Stomach (tissue), 9 donors: ENCODE measurements around the gene SERINC3. TPM values are rescaled to one million over a fixed set of nuclear protein-coding genes. Genes with fewer than 3 reads are reported as not detected.

Source experiments
- DNase-seq, 2 donors: peaks; one replicate each; pipeline versions ENCODE4 v3.0.0 to v3.0.0-alpha.2; 2013 to 2019
- H3K27ac ChIP-seq, 5 donors: fragments of 200-600 bp in 4 of 5; sonication (generic) in 4 of 5; one replicate each; pipeline ENCODE4 v1.5.1; 2013 to 2019; ENCODE audit warnings: mild to moderate bottlenecking in 1 of 5, moderate library complexity in 1 of 5
- H3K27me3 ChIP-seq, 3 donors: fragments of 200-600 bp; sonication (generic); one replicate each; pipeline ENCODE4 v1.5.1; 2017 to 2019; ENCODE audit warnings: mixed run types in 1 of 3
- H3K36me3 ChIP-seq, 4 donors: fragments of 200-600 bp; sonication (generic); 1 replicate in 3 of 4; 2 replicates in 1 of 4; pipeline ENCODE4 v1.5.1; 2016 to 2019
- H3K4me1 ChIP-seq, 4 donors: fragments of 200-600 bp; sonication (generic); one replicate each; pipeline ENCODE4 v1.5.1; 2016 to 2019
- H3K4me3 ChIP-seq, 4 donors: fragments of 200-600 bp; sonication (generic) in 3 of 4; one replicate each; pipeline ENCODE4 v1.5.1; 2016 to 2019; ENCODE audit warnings: mild to moderate bottlenecking in 1 of 4
- H3K9me3 ChIP-seq, 4 donors: fragments of 200-600 bp; sonication (generic); one replicate each; pipeline ENCODE4 v1.5.1; 2016 to 2019
- EP300 ChIP-seq: sonication (generic); formaldehyde crosslinking; IDR thresholded peaks from one replicate; pipeline ENCODE4 v1.6.1; 2017; ENCODE audit warnings: antibody characterized with exemption
- POLR2A ChIP-seq, 4 donors: fragments of 450-650 bp; IDR thresholded peaks; one replicate each; pipeline ENCODE4 v1.6.1; 2016; ENCODE audit warnings: antibody characterized with exemption in 4 of 4, control low read depth in 2 of 4, mild to moderate bottlenecking in 1 of 4, moderate library complexity in 1 of 4
- POLR2AphosphoS5 ChIP-seq, 3 donors: sonication (generic); formaldehyde crosslinking; IDR thresholded peaks; one replicate each; pipeline ENCODE4 v1.6.1; 2016; ENCODE audit warnings: antibody characterized with exemption in 3 of 3
- WGBS, 5 donors: extraction: QIAGEN DNeasy Blood & Tissue Kit in 3 of 5; methylation state at CpG; one replicate each; pipeline versions ENCODE4 v1.1.5 to v1.1.7; 2013 to 2018; 5-methylcytosine and 5-hydroxymethylcytosine counted together
- intact Hi-C: fragments of 100-400 bp; cut with DNase I; formaldehyde crosslinking; loops from one replicate; pipeline ENCODE4 v1.15.1; 2023; ENCODE audit warnings: low total_unique reads
- polyA plus RNA-seq, 3 donors: library from polyadenylated mRNA; stranded (reverse); fragments of 200-250 nt; gene quantifications; one replicate each; pipeline ENCODE4 v1.2.3, GENCODE V29; 2013
- total RNA-seq, 5 donors: library from RNA; depleted of rRNA; stranded (reverse); fragments of >200 nt; gene quantifications; one replicate each; pipeline versions ENCODE4 v1.1.0 to v1.2.3, GENCODE V29; 2014 to 2016
- TF ChIP-seq, protein P1 (sequence below), 7 experiments: fragments of 450-650 bp in 4 of 7; fragments of 200-600 bp in 3 of 7; sonication (generic) in 3 of 7; IDR thresholded peaks; one replicate each; pipeline ENCODE4 v1.5.1; 2016 to 2019; ENCODE audit warnings: antibody characterized with exemption in 7 of 7, control low read depth in 2 of 7, mild to moderate bottlenecking in 1 of 7
- donor health status: healthy with polysubstance abuse.
- donor health status: Bipolar disorder and iron deficiency.
- donor health status: healthy.

Gene SERINC3
- total and polyA plus RNA-seq, 8 donors = 9.6 to 109 (median 42.9) TPM

DNA sequence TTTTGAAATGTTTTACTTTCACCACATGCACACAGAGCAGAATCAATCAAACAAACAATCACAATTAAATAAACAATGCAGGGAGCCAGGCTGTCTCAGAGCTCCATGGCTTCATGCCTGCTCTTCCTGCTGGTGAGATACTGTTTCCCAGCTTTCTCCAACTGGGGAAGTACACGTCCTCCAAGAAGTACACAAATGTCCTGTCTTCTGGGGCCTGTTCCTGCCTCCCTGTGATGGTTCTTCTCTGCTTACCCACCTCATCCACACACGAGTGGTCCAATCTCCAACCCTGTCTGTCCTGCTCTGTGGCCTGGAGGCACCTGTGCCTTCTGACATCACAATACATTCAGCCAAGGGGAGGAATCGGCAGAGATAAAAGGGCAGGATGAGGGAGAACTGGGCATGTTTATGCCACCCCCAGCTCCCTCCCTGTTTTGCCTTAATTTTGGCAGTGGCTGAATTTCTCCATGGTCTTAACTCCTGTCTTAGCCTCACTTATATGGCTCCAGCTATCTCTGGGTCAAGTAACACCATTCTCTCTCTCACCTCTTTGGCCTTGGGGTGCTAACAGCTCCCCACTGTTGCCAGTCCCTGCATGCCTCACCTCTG, 71.5 kb downstream of the SERINC3 start:
- intact Hi-C loops = no loop called here
- 40 to 50% (median 46%) methylated on average over 3 of the region's 3 CpGs for WGBS, 5 donors
- Histone ChIP-seq H3K27me3 (no peaks in the 10 kb centered on the region), H3K4me3 (no peak overlapping the region), H3K9me3 (no peaks in the 10 kb centered on the region), H3K36me3 (no peaks in the 10 kb centered on the region), H3K4me1 (peaks cover 0 to 9% (median 4%) of the 10 kb centered on the region in 4 donors), H3K27ac (no peak overlapping the region)
- DNase-seq = no peak
- TF ChIP-seq POLR2A (IDR thresholded peaks at IDR 0.05) (no peak), EP300 (no peak), POLR2AphosphoS5 (IDR thresholded peaks at IDR 0.05) (no peak)
- TF ChIP-seq, protein P1, sequence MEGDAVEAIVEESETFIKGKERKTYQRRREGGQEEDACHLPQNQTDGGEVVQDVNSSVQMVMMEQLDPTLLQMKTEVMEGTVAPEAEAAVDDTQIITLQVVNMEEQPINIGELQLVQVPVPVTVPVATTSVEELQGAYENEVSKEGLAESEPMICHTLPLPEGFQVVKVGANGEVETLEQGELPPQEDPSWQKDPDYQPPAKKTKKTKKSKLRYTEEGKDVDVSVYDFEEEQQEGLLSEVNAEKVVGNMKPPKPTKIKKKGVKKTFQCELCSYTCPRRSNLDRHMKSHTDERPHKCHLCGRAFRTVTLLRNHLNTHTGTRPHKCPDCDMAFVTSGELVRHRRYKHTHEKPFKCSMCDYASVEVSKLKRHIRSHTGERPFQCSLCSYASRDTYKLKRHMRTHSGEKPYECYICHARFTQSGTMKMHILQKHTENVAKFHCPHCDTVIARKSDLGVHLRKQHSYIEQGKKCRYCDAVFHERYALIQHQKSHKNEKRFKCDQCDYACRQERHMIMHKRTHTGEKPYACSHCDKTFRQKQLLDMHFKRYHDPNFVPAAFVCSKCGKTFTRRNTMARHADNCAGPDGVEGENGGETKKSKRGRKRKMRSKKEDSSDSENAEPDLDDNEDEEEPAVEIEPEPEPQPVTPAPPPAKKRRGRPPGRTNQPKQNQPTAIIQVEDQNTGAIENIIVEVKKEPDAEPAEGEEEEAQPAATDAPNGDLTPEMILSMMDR (IDR thresholded peaks at IDR 0.05) = no peak

- Histone ChIP-seq H3K27me3 (no peaks in the 10 kb centered on the region), H3K9me3 (no peaks in the 10 kb centered on the region), H3K4me3 (no peak overlapping the region), H3K27ac (no peak overlapping the region), H3K36me3 (no peaks in the 10 kb centered on the region), H3K4me1 (peaks cover 0 to 9% (median 4%) of the 10 kb centered on the region in 4 donors)
- intact Hi-C loops = no loop called here
- TF ChIP-seq POLR2AphosphoS5 (IDR thresholded peaks at IDR 0.05) (no peak), EP300 (no peak), POLR2A (IDR thresholded peaks at IDR 0.05) (no peak)
- TF ChIP-seq, protein P1 (IDR thresholded peaks at IDR 0.05) = no peak
- WGBS, 5 donors = 69 to 79% (median 73%) methylated on average over 7 of the region's 7 CpGs
- DNase-seq = no peak
These were observed 72.0 kb downstream of the SERINC3 start for GRCh38 chr20:44449864-44450263.

- WGBS, 5 donors = 61 to 73% (median 68%) methylated on average over 9 of the region's 9 CpGs
- Histone ChIP-seq H3K9me3 (no peaks in the 10 kb centered on the region), H3K27me3 (no peaks in the 10 kb centered on the region), H3K4me1 (peaks cover 0 to 9% (median 4%) of the 10 kb centered on the region in 4 donors), H3K4me3 (no peak overlapping the region), H3K27ac (no peak overlapping the region), H3K36me3 (no peaks in the 10 kb centered on the region)
- intact Hi-C loops = no loop called here
- DNase-seq = peak in 1 of 2 donors; percentile 29
- TF ChIP-seq, protein P1 (IDR thresholded peaks at IDR 0.05) = no peak
- TF ChIP-seq EP300 (no peak), POLR2AphosphoS5 (IDR thresholded peaks at IDR 0.05) (no peak), POLR2A (IDR thresholded peaks at IDR 0.05) (no peak)
These were observed 72.9 kb downstream of the SERINC3 start for GRCh38 chr20:44448753-44449546.

GRCh38 chr20:44447827-44448419, 73.9 kb downstream of the SERINC3 start:
- no peak for TF ChIP-seq POLR2A (IDR thresholded peaks at IDR 0.05)
- TF ChIP-seq, protein P1 (IDR thresholded peaks at IDR 0.05) = no peak
- TF ChIP-seq EP300 = no peak
- no peak for TF ChIP-seq POLR2AphosphoS5 (IDR thresholded peaks at IDR 0.05)
- H3K27me3 ChIP-seq = peaks cover 0 to 3% (median 0%) of the 10 kb centered on the region in 3 donors
- H3K27ac ChIP-seq = no peak overlapping the region
- no peak for DNase-seq
- WGBS, 5 donors = 78 to 88% (median 87%) methylated on average over 3 of the region's 3 CpGs
- no peaks in the 10 kb centered on the region for H3K9me3 ChIP-seq
- no peak overlapping the region for H3K4me3 ChIP-seq
- no peaks in the 10 kb centered on the region for H3K36me3 ChIP-seq
- intact Hi-C loops = no loop called here
- peaks cover 0 to 9% (median 4%) of the 10 kb centered on the region in 4 donors for H3K4me1 ChIP-seq
